A673 (cell line): ENCODE data around the gene GPR15LG. TPM values are rescaled to one million over a fixed set of nuclear protein-coding genes. Genes with fewer than 3 reads are reported as not detected.

Experiments used
- BruUV-seq: library from RNA; stranded (reverse); fragments of 400-500 nt; replicated peaks from 2 replicates; lab custom pipeline; 2021; lab: Mats Ljungman, UMichigan
- CTCF ChIA-PET: fragments of 300-600 bp; sonication (Branson Sonifier 250); formaldehyde crosslinking; loops from one replicate; lab custom pipeline; 2022; ENCODE audit warnings: antibody characterized with exemption; lab: Charles Lee
- POLR2A ChIA-PET: fragments of 300-600 bp; sonication (Branson Sonifier 250); formaldehyde crosslinking; loops from one replicate; lab custom pipeline; 2022; ENCODE audit warnings: antibody characterized with exemption; ENCODE audit not compliant: low non-redundant PET; lab: Charles Lee
- DNase-seq: peaks from one replicate; pipeline ENCODE4 v3.0.0-alpha.2; 2015; ENCODE audit warnings: low spot score
- H3K27ac ChIP-seq: fragments of 200-600 bp; sonication (generic); 2 replicates; pipeline ENCODE4 v1.5.1; 2016; ENCODE audit warnings: mixed run types, low read depth, mild to moderate bottlenecking, mixed read lengths, antibody characterized with exemption, low read length; ENCODE audit not compliant: poor library complexity, severe bottlenecking
- H3K27me3 ChIP-seq: fragments of 200-600 bp; sonication (generic); replicated peaks from 2 replicates; pipeline ENCODE4 v1.6.1; 2017; ENCODE audit warnings: mixed run types, low read depth, mild to moderate bottlenecking, mixed read lengths, antibody characterized with exemption, low read length; ENCODE audit not compliant: insufficient read depth, poor library complexity
- H3K36me3 ChIP-seq: fragments of 200-600 bp; sonication (generic); 2 replicates; pipeline ENCODE4 v1.6.1; 2016; ENCODE audit warnings: mixed run types, mild to moderate bottlenecking, mixed read lengths, antibody characterized with exemption, low read length; ENCODE audit not compliant: insufficient read depth, poor library complexity, severe bottlenecking
- H3K4me1 ChIP-seq: fragments of 200-600 bp; sonication (generic); 2 replicates; pipeline ENCODE4 v1.6.1; 2017; ENCODE audit warnings: mixed run types, mild to moderate bottlenecking, mixed read lengths, antibody characterized with exemption, low read length; ENCODE audit not compliant: insufficient read depth, poor library complexity, severe bottlenecking
- H3K4me3 ChIP-seq: fragments of 200-600 bp; sonication (generic); 2 replicates; pipeline ENCODE4 v1.5.1; 2016; ENCODE audit warnings: low read depth, mixed run types, mild to moderate bottlenecking, mixed read lengths, low read length; ENCODE audit not compliant: poor library complexity, severe bottlenecking
- H3K9me3 ChIP-seq: fragments of 200-600 bp; sonication (generic); 2 replicates; pipeline ENCODE4 v1.6.1; 2016; ENCODE audit warnings: mixed run types, low read depth, mild to moderate bottlenecking, mixed read lengths, antibody characterized with exemption, low read length; ENCODE audit not compliant: poor library complexity, severe bottlenecking
- CTCF ChIP-seq: fragments of 300-800, 200-600 bp; sonication (generic); conservative IDR thresholded peaks from 2 replicates; pipeline ENCODE4 v1.5.1; 2017; ENCODE audit warnings: low read depth, mild to moderate bottlenecking, antibody characterized with exemption, low read length, moderate library complexity, mixed read lengths
- EZH2 ChIP-seq: fragments of 200-600 bp; sonication (generic); IDR thresholded peaks from 2 replicates; pipeline ENCODE4 v1.6.1; 2017; ENCODE audit warnings: borderline replicate concordance, low read depth, mild to moderate bottlenecking, mixed read lengths, antibody characterized with exemption, low read length; ENCODE audit not compliant: poor library complexity, severe bottlenecking
- intact Hi-C: fragments of 100-400 bp; cut with micrococcal nuclease; formaldehyde crosslinking; loops from one replicate; pipeline ENCODE4 v1.10.0; 2022; ENCODE audit not compliant: unreplicated experiment
- total RNA-seq: library from RNA; stranded (reverse); gene quantifications from 2 replicates; pipeline ENCODE4 v1.2.3, GENCODE V29; 2021

Gene GPR15LG
- total RNA-seq, 1 experiment from 2014 or later = not detected

GRCh38 chr10:84221916-84222315 lies 48.3 kb downstream of the GPR15LG start:
- H3K27ac ChIP-seq = no peak overlapping the region
- H3K4me3 ChIP-seq = no peak overlapping the region
- POLR2A ChIA-PET = no interaction called here
- no peak for DNase-seq
- peaks cover 3% of the 10 kb centered on the region for H3K27me3 ChIP-seq
- CTCF ChIA-PET = no interaction called here
- H3K36me3 ChIP-seq = no peaks in the 10 kb centered on the region
- no peaks in the 10 kb centered on the region for H3K9me3 ChIP-seq
- no peaks in the 10 kb centered on the region for H3K4me1 ChIP-seq
- intact Hi-C loops = no loop called here
- BruUV-seq = no TSS peak
- TF ChIP-seq EZH2 (no peak), CTCF (no peak)

- H3K9me3 ChIP-seq = no peaks in the 10 kb centered on the region
- H3K36me3 ChIP-seq = no peaks in the 10 kb centered on the region
- intact Hi-C loops = no loop called here
- peaks cover 6% of the 10 kb centered on the region for H3K27me3 ChIP-seq
- BruUV-seq = no TSS peak
- no peak overlapping the region for H3K27ac ChIP-seq
- no peak overlapping the region for H3K4me3 ChIP-seq
- TF ChIP-seq EZH2 = no peak
- TF ChIP-seq CTCF = no peak
- H3K4me1 ChIP-seq = no peaks in the 10 kb centered on the region
- POLR2A ChIA-PET = no interaction called here
- DNase-seq = peak; percentile 21
- CTCF ChIA-PET = no interaction called here
Measured at GRCh38 chr10:84224411-84225028, 50.9 kb downstream of the GPR15LG start.

GRCh38 chr10:84225427-84226173 lies 52.0 kb downstream of the GPR15LG start, which contains the start of gene LRIT2:
LRIT2 (minus strand) TSS chr10:84225544; CDS start chr10:84225520, 24 bp downstream.
- no peaks in the 10 kb centered on the region for H3K36me3 ChIP-seq
- BruUV-seq = no TSS peak
- CTCF ChIA-PET = no interaction called here

More at GRCh38 chr10:84225427-84226173, 52.0 kb downstream of the GPR15LG start, which contains the start of gene LRIT2:
- intact Hi-C loops = no loop called here
- Histone ChIP-seq H3K4me1 (no peaks in the 10 kb centered on the region), H3K4me3 (no peak within 1 kb of the TSS), H3K27ac (no peak within 1 kb of the TSS), H3K9me3 (no peaks in the 10 kb centered on the region), H3K27me3 (peaks cover 6% of the 10 kb centered on the region)
- POLR2A ChIA-PET = no interaction called here
- TF ChIP-seq CTCF = no peak
- no peak for DNase-seq
